Breast epithelium (tissue), 4 donors: ENCODE measurements around the gene C2CD2L. TPM values are rescaled to one million over a fixed set of nuclear protein-coding genes. Genes with fewer than 3 reads are reported as not detected.
"Not testable (repeated sequence)": the region's sequence is repeated elsewhere in the genome, so short reads cannot be mapped to it uniquely, and the experiment has no call there.

Experiments
- DNase-seq, 2 donors: peaks; one replicate each; pipeline ENCODE4 v3.0.0-alpha.2; 2019; ENCODE audit warnings: low spot score in 2 of 2
- H3K27ac ChIP-seq, 2 donors: fragments of 200-600 bp; sonication (generic) in 1 of 2; one replicate each; pipeline ENCODE4 v1.5.1; 2016 to 2019; ENCODE audit warnings: mild to moderate bottlenecking in 1 of 2
- H3K27me3 ChIP-seq, 2 donors: fragments of 200-600 bp; sonication (generic) in 1 of 2; one replicate each; pipeline versions ENCODE4 v1.5.1 to v1.6.0; 2017 to 2019; ENCODE audit warnings: control low read depth in 1 of 2, mild to moderate bottlenecking in 1 of 2
- H3K36me3 ChIP-seq: fragments of 200-600 bp; one replicate; pipeline ENCODE4 v1.5.1; 2019
- H3K4me1 ChIP-seq, 2 donors: fragments of 200-600 bp; sonication (generic); one replicate each; pipeline ENCODE4 v1.5.1; 2016 to 2019; ENCODE audit warnings: control low read depth in 1 of 2
- H3K4me3 ChIP-seq, 3 donors: fragments of 200-600 bp; sonication (generic); 1 replicate in 2 of 3; 2 replicates in 1 of 3; pipeline ENCODE4 v1.5.1; 2016 to 2019; ENCODE audit warnings: mild to moderate bottlenecking in 3 of 3, moderate library complexity in 2 of 3
- H3K9me3 ChIP-seq, 2 donors: fragments of 200-600 bp; sonication (generic) in 1 of 2; one replicate each; pipeline ENCODE4 v1.5.1; 2016 to 2019; ENCODE audit warnings: control low read depth in 1 of 2
- POLR2A ChIP-seq: fragments of 450-650 bp; IDR thresholded peaks from one replicate; pipeline ENCODE4 v1.6.1; 2016; ENCODE audit warnings: antibody characterized with exemption, mild to moderate bottlenecking, moderate library complexity
- POLR2AphosphoS5 ChIP-seq, 3 donors: sonication (generic); formaldehyde crosslinking; IDR thresholded peaks; one replicate each; pipeline ENCODE4 v1.6.1; 2017; ENCODE audit warnings: antibody characterized with exemption in 3 of 3
- intact Hi-C: fragments of 100-400 bp; cut with DNase I; formaldehyde crosslinking; loops from one replicate; pipeline ENCODE4 v1.15.1; 2023; ENCODE audit warnings: low total_unique reads
- total RNA-seq, 3 donors: library from RNA; depleted of rRNA; stranded (reverse); fragments of >200 nt; gene quantifications; one replicate each; pipeline ENCODE4 v1.1.0, GENCODE V29; 2016
- TF ChIP-seq, protein P1 (sequence below), 3 donors: fragments of 450-650 bp; IDR thresholded peaks; one replicate each; pipeline ENCODE4 v1.5.1; 2016 to 2017; ENCODE audit warnings: antibody characterized with exemption in 3 of 3, mild to moderate bottlenecking in 3 of 3, moderate library complexity in 3 of 3

The C2CD2L gene
- total RNA-seq, 3 donors from 2014 or later, result 5.1 to 6.9 (median 6.3) TPM

DNA sequence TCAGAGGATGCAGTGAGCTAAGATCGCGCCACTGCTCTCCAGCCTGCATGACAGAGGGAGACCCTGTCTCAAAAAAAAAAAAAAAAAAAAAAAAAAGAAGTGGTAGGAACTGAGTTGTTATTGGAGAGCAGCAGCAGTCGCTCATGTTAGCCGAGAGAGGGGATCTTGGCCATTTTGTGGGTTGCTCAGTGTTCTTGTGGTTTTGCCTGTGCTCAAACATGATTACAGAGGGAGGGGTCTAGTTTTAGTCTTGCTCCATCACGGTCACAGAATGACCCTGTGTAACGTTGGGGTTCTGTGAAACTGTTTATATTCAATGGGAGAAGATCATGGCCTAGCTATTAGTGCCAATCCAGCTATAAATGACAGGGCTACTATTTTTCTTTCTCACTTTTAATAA is 7.4 kb upstream of the C2CD2L start:
- no peak overlapping the region for H3K4me3 ChIP-seq
- intact Hi-C loops, result no loop called here
- H3K9me3 ChIP-seq, result no peaks in the 10 kb centered on the region
- H3K27me3 ChIP-seq, result no peaks in the 10 kb centered on the region
- DNase-seq, result no peak
- TF ChIP-seq, protein P1, sequence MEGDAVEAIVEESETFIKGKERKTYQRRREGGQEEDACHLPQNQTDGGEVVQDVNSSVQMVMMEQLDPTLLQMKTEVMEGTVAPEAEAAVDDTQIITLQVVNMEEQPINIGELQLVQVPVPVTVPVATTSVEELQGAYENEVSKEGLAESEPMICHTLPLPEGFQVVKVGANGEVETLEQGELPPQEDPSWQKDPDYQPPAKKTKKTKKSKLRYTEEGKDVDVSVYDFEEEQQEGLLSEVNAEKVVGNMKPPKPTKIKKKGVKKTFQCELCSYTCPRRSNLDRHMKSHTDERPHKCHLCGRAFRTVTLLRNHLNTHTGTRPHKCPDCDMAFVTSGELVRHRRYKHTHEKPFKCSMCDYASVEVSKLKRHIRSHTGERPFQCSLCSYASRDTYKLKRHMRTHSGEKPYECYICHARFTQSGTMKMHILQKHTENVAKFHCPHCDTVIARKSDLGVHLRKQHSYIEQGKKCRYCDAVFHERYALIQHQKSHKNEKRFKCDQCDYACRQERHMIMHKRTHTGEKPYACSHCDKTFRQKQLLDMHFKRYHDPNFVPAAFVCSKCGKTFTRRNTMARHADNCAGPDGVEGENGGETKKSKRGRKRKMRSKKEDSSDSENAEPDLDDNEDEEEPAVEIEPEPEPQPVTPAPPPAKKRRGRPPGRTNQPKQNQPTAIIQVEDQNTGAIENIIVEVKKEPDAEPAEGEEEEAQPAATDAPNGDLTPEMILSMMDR (IDR thresholded peaks at IDR 0.05), result no peak
- TF ChIP-seq POLR2A (no peak), POLR2AphosphoS5 (IDR thresholded peaks at IDR 0.05) (no peak)
- H3K36me3 ChIP-seq, result peaks cover 11% of the 10 kb centered on the region
- H3K27ac ChIP-seq, result no peak overlapping the region
- H3K4me1 ChIP-seq, result peaks cover 4 to 17% of the 10 kb centered on the region in 2 donors

DNA sequence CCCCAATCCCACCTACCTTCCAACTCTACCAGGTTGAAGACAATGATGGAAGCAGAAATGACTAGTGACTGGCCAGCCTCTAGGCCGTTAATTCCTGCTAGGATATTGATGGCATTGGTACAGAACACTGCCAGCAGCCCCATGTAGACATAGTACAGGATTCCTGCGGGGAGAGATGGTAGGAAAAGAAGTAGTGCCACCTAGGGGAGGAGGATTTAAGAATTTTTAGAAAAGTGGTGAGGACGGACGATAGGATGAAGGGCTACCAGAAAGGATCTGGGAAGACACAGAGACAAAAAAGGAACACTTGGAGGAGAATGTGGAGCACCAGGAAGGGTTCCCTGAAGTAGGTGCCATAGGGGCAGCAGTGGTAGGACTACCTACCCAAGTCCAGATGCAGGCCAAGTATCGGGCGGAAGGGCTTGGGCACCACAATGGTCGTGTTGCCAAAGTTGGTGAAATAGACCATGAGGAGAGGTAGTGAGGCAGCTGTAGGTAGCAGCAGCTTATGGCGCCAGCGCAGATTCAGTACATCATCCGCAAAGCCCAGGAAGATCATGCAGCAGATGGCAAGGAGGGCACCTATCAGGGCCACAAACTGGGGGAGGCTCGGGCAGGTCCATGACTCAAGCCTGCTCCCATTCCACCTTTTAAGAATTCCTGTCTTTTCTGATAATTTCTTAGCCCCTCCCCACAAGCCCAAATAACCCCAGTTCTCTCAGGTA is 6.7 kb upstream of the C2CD2L start:
- Histone ChIP-seq H3K27ac (peak overlapping the region in 1 of 2 donors; percentile 94), H3K4me3 (peak overlapping the region; percentile 75 to 97 (median 83)), H3K4me1 (peaks cover 4 to 17% of the 10 kb centered on the region in 2 donors), H3K9me3 (no peaks in the 10 kb centered on the region), H3K27me3 (no peaks in the 10 kb centered on the region), H3K36me3 (peaks cover 11% of the 10 kb centered on the region)
- intact Hi-C loops, result no loop called here
- DNase-seq, result no peak
- TF ChIP-seq POLR2AphosphoS5 (IDR thresholded peaks at IDR 0.05) (no peak), POLR2A (no peak)
- TF ChIP-seq, protein P1 (IDR thresholded peaks at IDR 0.05), result no peak

DNA sequence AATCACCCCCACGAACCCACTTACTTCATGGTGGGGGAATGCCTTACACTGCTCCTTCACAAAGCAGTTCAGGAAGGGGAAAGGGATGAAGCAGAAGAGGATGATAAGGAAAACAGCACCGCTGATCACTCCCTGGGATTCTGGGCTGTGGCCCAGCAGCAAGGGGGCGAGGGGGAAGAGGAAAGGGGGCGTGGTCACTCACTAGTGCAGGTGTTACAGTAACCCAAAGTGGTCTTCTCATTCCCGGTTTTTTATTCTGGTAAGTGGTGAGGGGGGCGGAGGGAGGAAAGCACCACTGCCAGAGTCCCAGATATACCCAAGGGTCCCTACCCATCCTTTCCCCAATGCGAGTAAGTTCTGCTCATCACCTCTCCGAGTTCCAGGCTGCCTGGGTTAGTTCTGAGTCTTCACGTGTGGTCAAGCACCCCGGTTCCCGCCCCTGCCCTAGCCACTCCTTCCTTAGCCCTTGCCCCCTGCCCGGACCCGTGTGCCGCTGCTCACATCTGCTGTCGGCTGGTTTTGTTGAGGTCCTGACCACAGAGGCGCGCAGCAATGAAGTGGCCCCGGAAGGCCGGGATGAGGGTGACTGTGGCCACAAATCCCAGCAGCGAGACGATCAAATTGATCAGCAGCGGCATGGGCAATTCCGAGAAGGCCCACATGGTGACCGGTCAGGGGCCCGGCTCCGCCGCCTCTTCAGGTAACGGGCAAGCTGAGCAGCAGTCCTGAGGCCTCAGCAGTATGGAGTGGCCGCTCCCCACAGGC is 6.0 kb upstream of the C2CD2L start:
- no peaks in the 10 kb centered on the region for H3K9me3 ChIP-seq
- H3K36me3 ChIP-seq, result peaks cover 11% of the 10 kb centered on the region
- H3K27ac ChIP-seq, result peak overlapping the region; percentile 94 to 97
- H3K4me1 ChIP-seq, result peaks cover 4 to 17% of the 10 kb centered on the region in 2 donors
- H3K27me3 ChIP-seq, result no peaks in the 10 kb centered on the region
- H3K4me3 ChIP-seq, result peak overlapping the region; percentile 75 to 97 (median 83)
- intact Hi-C loops, result no loop called here
- no peak for DNase-seq
- TF ChIP-seq POLR2AphosphoS5 (IDR thresholded peaks at IDR 0.05) (no peak), POLR2A (no peak)
- TF ChIP-seq, protein P1 (IDR thresholded peaks at IDR 0.05), result no peak

DNA sequence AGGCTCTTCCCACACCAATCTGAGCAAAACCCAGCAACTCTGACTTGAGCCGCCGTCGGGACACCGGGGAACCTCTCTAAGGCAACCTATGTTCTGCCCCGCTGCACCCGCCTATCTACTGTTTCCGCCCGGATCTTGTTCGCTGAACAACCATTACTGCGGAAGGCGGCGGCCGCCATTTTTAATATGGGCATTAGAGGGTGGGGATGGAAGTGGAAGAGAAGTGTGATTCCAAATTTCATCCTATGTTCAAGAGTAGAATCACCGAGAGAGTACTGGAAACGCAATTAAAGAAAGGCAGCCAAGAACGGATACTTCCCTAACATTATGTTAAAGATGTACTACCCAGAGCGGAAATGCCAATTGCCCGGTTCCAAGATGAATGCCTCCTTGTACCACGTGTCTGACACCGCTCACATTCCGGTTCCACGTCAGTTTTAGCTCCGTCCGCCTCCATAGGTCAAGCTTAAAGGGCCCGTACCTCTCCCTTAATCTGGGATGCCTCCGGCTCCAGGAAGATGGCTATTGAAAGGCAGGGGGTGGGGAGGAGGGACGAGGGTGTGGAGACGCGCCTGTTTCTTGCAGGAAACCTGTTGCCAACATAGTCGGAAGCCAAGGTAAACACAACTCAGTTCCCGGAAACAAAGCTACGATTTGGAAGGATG is 5.3 kb upstream of the C2CD2L start, which contains the start of gene DPAGT1:
TSS of gene DPAGT1 (minus strand) at position 95 of the 665 bp plus-strand sequence. CDS start 198 bp downstream, outside the sequence.
- TF ChIP-seq POLR2AphosphoS5 (IDR thresholded peaks at IDR 0.05), result peak; percentile 56 to 74 (median 69)
- no peak for TF ChIP-seq POLR2A
- TF ChIP-seq, protein P1 (IDR thresholded peaks at IDR 0.05), result peak in 1 of 3 donors; percentile 8
- DNase-seq, result peak; percentile 88 to 96
- intact Hi-C loops, result no loop called here

DNA sequence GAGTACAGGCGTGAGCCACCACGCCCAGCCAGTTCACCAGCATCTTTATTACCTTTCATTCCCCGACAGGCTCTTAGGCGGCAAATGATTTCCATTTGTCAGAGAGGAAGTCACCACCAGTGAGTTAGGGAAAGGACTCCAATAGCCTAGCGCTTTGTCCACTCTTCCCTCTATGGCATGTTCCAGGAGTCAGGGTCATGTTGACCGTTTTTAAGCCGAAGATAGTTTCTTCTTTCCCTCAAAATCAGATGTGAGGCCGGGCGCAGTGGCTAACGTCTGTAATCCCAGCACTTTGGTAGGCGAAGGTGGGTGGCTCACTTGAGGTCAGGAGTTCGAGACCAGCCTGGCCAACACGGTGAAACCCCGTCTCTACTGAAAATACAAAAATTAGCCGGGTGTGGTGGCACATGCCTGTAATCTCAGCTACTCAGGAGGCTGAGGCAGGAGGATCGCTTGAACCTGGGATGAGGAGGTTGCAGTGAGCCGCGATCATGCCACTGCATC is 3.9 kb upstream of the C2CD2L start:
- H3K27me3 ChIP-seq, intact Hi-C loops, DNase-seq, H3K36me3 ChIP-seq, H3K9me3 ChIP-seq: not testable (repeated sequence)
- H3K4me3 ChIP-seq, result peak overlapping the region; percentile 75 to 97 (median 83)
- H3K27ac ChIP-seq, result peak overlapping the region; percentile 94 to 97
- H3K4me1 ChIP-seq, result peaks cover 5 to 17% of the 10 kb centered on the region in 2 donors

More for the DNA sequence above, 5.3 kb upstream of the C2CD2L start, which contains the start of gene DPAGT1:
- peaks cover 4 to 17% of the 10 kb centered on the region in 2 donors for H3K4me1 ChIP-seq
- peak within 1 kb of the TSS; percentile 94 to 97 for H3K27ac ChIP-seq
- no peaks in the 10 kb centered on the region for H3K9me3 ChIP-seq
- peak within 1 kb of the TSS; percentile 75 to 97 (median 83) for H3K4me3 ChIP-seq
- H3K27me3 ChIP-seq, result no peaks in the 10 kb centered on the region
- H3K36me3 ChIP-seq, result peaks cover 11% of the 10 kb centered on the region
